ENCODE data around the gene ITSN1. TPM values are rescaled to one million over a fixed set of nuclear protein-coding genes. Genes with fewer than 3 reads are reported as not detected.
"Not testable (repeated sequence)": the region's sequence is repeated elsewhere in the genome, so short reads cannot be mapped to it uniquely, and the experiment has no call there.

The ITSN1 gene
- 66.6 to 77.5 TPM (median 74.3 TPM) in 3 replicates for total RNA-seq

- Mint-ChIP-seq H3K27me3 (ENCODE audit: low read depth) (no peaks in the 10 kb centered on the region), H3K9me3 (no peaks in the 10 kb centered on the region), H3K4me1 (peaks cover 23% of the 10 kb centered on the region), H3K27ac (peak within 1 kb of the TSS; percentile 98), H3K4me3 (peak within 1 kb of the TSS; percentile 93), H3K36me3 (peaks cover 4% of the 10 kb centered on the region)
- TF ChIP-seq, protein P1, sequence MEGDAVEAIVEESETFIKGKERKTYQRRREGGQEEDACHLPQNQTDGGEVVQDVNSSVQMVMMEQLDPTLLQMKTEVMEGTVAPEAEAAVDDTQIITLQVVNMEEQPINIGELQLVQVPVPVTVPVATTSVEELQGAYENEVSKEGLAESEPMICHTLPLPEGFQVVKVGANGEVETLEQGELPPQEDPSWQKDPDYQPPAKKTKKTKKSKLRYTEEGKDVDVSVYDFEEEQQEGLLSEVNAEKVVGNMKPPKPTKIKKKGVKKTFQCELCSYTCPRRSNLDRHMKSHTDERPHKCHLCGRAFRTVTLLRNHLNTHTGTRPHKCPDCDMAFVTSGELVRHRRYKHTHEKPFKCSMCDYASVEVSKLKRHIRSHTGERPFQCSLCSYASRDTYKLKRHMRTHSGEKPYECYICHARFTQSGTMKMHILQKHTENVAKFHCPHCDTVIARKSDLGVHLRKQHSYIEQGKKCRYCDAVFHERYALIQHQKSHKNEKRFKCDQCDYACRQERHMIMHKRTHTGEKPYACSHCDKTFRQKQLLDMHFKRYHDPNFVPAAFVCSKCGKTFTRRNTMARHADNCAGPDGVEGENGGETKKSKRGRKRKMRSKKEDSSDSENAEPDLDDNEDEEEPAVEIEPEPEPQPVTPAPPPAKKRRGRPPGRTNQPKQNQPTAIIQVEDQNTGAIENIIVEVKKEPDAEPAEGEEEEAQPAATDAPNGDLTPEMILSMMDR (IDR thresholded peaks at IDR 0.05; ENCODE audit: unreplicated experiment): no peak
- peak; percentile 99 to 100 for DNase-seq (ENCODE audit: low spot score in 2 of 2, unreplicated experiment in 2 of 2)
Observed at GRCh38 chr21:33642027-33642895, at the start of gene ITSN1. Gene ITSN1, plus strand, starts transcription at chr21:33642501. Its CDS starts 76,328 bp downstream, at chr21:33718829.

GRCh38 chr21:33598051-33598450 lies 44.2 kb upstream of the ITSN1 start:
- Mint-ChIP-seq H3K4me3 (no peak overlapping the region), H3K27me3 (ENCODE audit: low read depth) (no peaks in the 10 kb centered on the region), H3K36me3 (peaks cover 26% of the 10 kb centered on the region), H3K9me3 (no peaks in the 10 kb centered on the region), H3K27ac (no peak overlapping the region), H3K4me1 (no peaks in the 10 kb centered on the region)
- TF ChIP-seq, protein P1 (IDR thresholded peaks at IDR 0.05; ENCODE audit: unreplicated experiment): no peak
- DNase-seq (ENCODE audit: low spot score in 2 of 2, unreplicated experiment in 2 of 2): no peak

- no peak overlapping the region for H3K4me3 Mint-ChIP-seq
- H3K9me3 Mint-ChIP-seq: no peaks in the 10 kb centered on the region
- no peak for DNase-seq (ENCODE audit: low spot score in 2 of 2, unreplicated experiment in 2 of 2)
- no peaks in the 10 kb centered on the region for H3K27me3 Mint-ChIP-seq (ENCODE audit: low read depth)
- TF ChIP-seq, protein P1 (IDR thresholded peaks at IDR 0.05; ENCODE audit: unreplicated experiment): no peak
- peaks cover 12% of the 10 kb centered on the region for H3K36me3 Mint-ChIP-seq
- no peak overlapping the region for H3K27ac Mint-ChIP-seq
- H3K4me1 Mint-ChIP-seq: no peaks in the 10 kb centered on the region
Observed at GRCh38 chr21:33608559-33608958, 33.7 kb upstream of the ITSN1 start.

DNA sequence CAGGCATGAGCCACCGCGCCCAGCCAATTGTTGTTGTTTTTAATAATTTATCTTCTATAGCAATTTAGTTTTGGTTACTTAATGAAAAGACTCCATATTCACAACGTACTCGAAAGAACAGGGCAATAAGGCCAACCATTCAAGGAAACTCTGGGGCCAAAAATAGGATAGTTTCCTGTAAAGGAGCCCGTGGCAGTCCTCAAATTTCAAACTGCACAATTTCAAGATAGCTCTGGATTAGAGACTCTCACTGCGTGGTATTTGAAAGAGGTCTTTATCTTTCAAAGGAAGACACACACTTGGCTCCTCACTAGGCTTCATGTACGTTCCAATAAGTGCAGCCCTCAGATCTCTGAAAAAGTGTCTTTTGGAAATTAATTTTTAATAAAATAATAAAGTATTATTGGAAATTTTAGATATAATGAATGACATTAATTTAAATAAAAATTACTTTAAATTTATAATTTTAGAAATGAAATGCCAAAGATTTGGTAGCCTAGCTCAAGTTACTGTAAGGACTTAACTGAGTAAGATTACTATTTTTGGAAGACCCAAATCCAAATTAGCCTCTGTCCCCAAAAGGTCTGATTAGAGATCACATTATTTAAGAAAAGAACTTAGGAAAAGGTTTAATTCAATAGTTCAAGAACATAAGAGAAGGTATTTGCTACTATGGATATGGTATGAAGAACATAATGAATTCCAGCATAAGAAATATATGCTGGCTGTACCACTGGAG lies 31.1 kb upstream of the ITSN1 start:
- Mint-ChIP-seq H3K27ac (no peak overlapping the region), H3K36me3 (peaks cover 17% of the 10 kb centered on the region), H3K4me1 (no peaks in the 10 kb centered on the region), H3K4me3 (no peak overlapping the region), H3K27me3 (ENCODE audit: low read depth) (no peaks in the 10 kb centered on the region), H3K9me3 (no peaks in the 10 kb centered on the region)
- TF ChIP-seq, protein P1 (IDR thresholded peaks at IDR 0.05; ENCODE audit: unreplicated experiment): no peak
- no peak for DNase-seq (ENCODE audit: low spot score in 2 of 2, unreplicated experiment in 2 of 2)

GRCh38 chr21:33617565-33617964 lies 24.7 kb upstream of the ITSN1 start:
- not testable (repeated sequence) for H3K4me1 Mint-ChIP-seq; H3K9me3 Mint-ChIP-seq; DNase-seq (ENCODE audit: low spot score in 2 of 2, unreplicated experiment in 2 of 2); H3K4me3 Mint-ChIP-seq; H3K27me3 Mint-ChIP-seq (ENCODE audit: low read depth)
- peak overlapping the region; percentile 26 for H3K27ac Mint-ChIP-seq
- H3K36me3 Mint-ChIP-seq: peaks cover 46% of the 10 kb centered on the region

DNA sequence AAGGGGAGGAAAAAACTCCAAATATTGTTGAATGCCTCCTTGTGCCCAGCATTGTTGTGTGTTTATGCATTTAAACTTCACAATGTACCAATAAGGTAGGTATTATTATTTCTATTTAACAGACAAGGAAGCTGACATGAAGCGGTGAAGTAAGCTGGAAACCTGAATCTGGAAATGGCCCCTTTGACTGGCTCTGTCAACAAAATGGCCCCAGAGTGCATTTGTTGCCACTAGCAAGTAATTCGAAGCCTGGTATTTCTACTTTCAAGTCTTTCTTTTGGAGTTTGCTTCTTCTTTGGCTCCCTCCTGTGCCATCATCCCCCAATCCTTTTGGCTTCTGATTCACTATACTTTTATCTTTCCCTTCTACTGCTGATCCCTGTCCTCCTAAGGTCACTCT lies 23.9 kb upstream of the ITSN1 start:
- TF ChIP-seq, protein P1 (IDR thresholded peaks at IDR 0.05; ENCODE audit: unreplicated experiment): no peak

More for the DNA sequence above, 23.9 kb upstream of the ITSN1 start:
- Mint-ChIP-seq H3K4me3 (no peak overlapping the region), H3K4me1 (no peaks in the 10 kb centered on the region), H3K9me3 (peaks cover 8% of the 10 kb centered on the region), H3K36me3 (peaks cover 47% of the 10 kb centered on the region), H3K27me3 (ENCODE audit: low read depth) (no peaks in the 10 kb centered on the region), H3K27ac (no peak overlapping the region)
- no peak for DNase-seq (ENCODE audit: low spot score in 2 of 2, unreplicated experiment in 2 of 2)
